Activated T-cell treated with anti-CD3 and anti-CD28 coated beads, Interleukin-2, amount 50 U/mL, for 4 hours (primary cell): ENCODE measurements around the gene ARSB. TPM values are rescaled to one million over a fixed set of nuclear protein-coding genes. Genes with fewer than 3 reads are reported as not detected.
A peak's percentile ranks its signal among the peaks of the same experiment; 100 is the strongest.

Experiments used
- ATAC-seq, 2 donors: fragments of 200-7000 bp; cut with Tn5 transposase; one replicate each; pipeline ENCODE4 v1.10.0; 2021
- DNase-seq: peaks from one replicate; pipeline ENCODE4 v3.0.0-alpha.2; 2020
- H3K27me3 Mint-ChIP-seq: one replicate; pipeline ENCODE4 v1.8.0; 2021; ENCODE audit warnings: low read depth, mixed read lengths
- H3K36me3 Mint-ChIP-seq: one replicate; pipeline ENCODE4 v1.8.0; 2022; ENCODE audit warnings: mixed read lengths; ENCODE audit not compliant: insufficient read depth
- H3K4me1 Mint-ChIP-seq: one replicate; pipeline ENCODE4 v1.8.0; 2021; ENCODE audit warnings: low read depth, mixed read lengths
- H3K4me3 Mint-ChIP-seq: one replicate; pipeline ENCODE4 v1.8.0; 2021; ENCODE audit warnings: mild to moderate bottlenecking, moderate library complexity, mixed read lengths
- H3K9me3 Mint-ChIP-seq: one replicate; pipeline ENCODE4 v1.8.0; 2021; ENCODE audit warnings: mixed read lengths
- total RNA-seq, 3 donors: library from RNA; stranded (reverse); gene quantifications; one replicate each; pipeline ENCODE4 v1.2.1, GENCODE V29; 2021

ARSB gene
- total RNA-seq, 3 donors from 2014 or later: 9.4 to 12.7 (median 11.0) TPM

DNA sequence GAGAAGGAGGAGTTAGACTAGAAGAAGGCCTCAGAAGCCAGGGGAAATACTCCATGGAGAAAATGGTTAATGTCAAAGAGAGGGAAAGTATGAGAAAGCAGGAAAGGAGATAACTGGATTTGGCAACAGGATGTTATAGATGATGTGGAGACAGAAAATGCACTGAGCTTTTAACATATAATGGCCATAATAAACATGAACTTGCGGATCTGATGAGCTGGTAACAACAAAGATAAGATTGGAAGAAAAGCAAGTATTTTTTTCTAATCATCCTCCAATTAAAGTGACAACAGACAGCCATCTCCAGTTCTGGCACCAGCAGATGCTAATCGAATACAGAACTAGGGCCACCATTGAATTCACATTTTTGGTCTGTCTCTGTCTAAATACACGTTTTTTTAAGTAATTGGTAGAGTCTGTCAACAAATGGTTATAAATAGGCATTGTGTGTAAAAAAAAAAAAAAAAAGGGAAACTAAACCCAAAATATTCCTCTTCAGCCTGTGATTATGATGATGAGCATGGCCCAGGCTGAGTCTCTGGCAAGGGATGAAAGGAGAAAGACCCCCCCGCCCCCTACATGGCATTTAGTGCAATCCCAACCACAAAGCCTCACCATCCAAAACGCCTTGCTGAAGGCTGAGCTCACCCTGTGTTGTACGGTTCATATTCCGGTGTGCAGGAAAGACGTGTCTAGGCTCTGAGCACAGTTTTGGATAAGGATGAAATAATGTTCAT, 187.0 kb downstream of the ARSB start:
- no peaks in the 10 kb centered on the region for H3K27me3 Mint-ChIP-seq
- DNase-seq (no peak), ATAC-seq (no peak)
- H3K4me3 Mint-ChIP-seq: no peak overlapping the region
- peaks cover 5% of the 10 kb centered on the region for H3K9me3 Mint-ChIP-seq
- H3K36me3 Mint-ChIP-seq: peaks cover 26% of the 10 kb centered on the region
- H3K4me1 Mint-ChIP-seq: peaks cover 2% of the 10 kb centered on the region

DNA sequence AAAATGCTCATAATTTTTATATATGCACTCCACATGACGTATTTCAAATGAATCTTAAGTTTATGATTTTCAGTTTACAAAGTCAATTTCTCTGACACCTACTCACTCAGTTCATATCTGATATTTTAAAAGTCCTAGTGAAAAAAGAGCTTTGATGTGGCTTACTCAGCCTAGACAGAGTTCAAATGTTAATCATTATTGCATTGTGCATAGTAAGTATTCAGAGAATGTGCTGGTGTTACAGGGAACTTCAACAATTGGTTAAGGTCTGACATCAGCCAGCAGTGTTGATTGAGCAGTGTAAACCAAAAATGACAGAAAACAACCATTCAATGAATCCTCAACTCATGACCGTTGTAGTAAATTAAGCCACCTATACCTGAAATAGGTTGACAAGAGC, 189.4 kb downstream of the ARSB start:
- peaks cover 2% of the 10 kb centered on the region for H3K4me1 Mint-ChIP-seq
- DNase-seq (no peak), ATAC-seq (peak; percentile 43 to 54)
- no peaks in the 10 kb centered on the region for H3K27me3 Mint-ChIP-seq
- peaks cover 16% of the 10 kb centered on the region for H3K36me3 Mint-ChIP-seq
- H3K9me3 Mint-ChIP-seq: no peaks in the 10 kb centered on the region
- no peak overlapping the region for H3K4me3 Mint-ChIP-seq

GRCh38 chr5:78794693-78795215, 190.4 kb downstream of the ARSB start:
- Mint-ChIP-seq H3K4me3 (no peak overlapping the region), H3K27me3 (no peaks in the 10 kb centered on the region), H3K36me3 (peaks cover 14% of the 10 kb centered on the region), H3K4me1 (peaks cover 2% of the 10 kb centered on the region), H3K9me3 (no peaks in the 10 kb centered on the region)
- ATAC-seq (no peak), DNase-seq (no peak)

GRCh38 chr5:78793907-78794662, 191.0 kb downstream of the ARSB start:
- Mint-ChIP-seq H3K36me3 (peaks cover 11% of the 10 kb centered on the region), H3K9me3 (no peaks in the 10 kb centered on the region), H3K4me3 (no peak overlapping the region), H3K4me1 (peaks cover 2% of the 10 kb centered on the region), H3K27me3 (no peaks in the 10 kb centered on the region)
- DNase-seq (no peak), ATAC-seq (no peak)

DNA sequence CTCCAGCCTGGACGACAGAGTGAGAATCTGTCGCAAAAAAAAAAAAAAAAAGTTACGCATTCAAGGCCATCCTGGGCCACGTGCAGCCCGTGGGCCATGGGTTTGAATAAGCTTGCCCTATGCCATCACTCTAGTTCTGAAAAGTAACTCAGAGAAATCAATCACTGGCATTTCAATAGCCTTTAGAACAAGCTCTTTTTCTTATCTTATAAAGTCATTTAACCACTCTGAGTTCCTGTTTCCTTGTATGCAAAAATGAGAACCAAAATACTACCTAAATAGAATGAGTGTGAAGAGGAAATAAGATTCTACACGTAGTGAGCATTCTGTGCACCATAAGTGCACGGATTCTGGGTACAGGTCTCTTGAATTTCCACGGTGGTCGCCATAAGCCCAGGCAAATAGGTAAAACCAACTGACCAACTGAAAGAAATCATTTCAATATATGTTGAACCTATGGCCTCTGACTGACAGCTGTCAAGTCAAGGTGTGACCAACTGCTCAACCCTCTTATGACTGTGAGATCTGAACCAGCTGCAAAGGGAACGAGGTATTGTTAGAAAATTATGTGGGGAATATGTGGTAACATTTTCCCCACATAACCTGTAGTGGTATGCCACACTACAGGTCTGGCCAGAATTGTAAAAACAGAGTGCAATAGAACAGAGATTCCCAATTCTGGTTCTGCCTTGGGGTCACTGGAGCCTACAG, 192.6 kb downstream of the ARSB start:
- H3K27me3 Mint-ChIP-seq: no peaks in the 10 kb centered on the region
- peaks cover 2% of the 10 kb centered on the region for H3K4me1 Mint-ChIP-seq
- H3K36me3 Mint-ChIP-seq: peaks cover 8% of the 10 kb centered on the region
- DNase-seq: no peak
- no peak for ATAC-seq
- H3K9me3 Mint-ChIP-seq: no peaks in the 10 kb centered on the region
- H3K4me3 Mint-ChIP-seq: no peak overlapping the region

DNA sequence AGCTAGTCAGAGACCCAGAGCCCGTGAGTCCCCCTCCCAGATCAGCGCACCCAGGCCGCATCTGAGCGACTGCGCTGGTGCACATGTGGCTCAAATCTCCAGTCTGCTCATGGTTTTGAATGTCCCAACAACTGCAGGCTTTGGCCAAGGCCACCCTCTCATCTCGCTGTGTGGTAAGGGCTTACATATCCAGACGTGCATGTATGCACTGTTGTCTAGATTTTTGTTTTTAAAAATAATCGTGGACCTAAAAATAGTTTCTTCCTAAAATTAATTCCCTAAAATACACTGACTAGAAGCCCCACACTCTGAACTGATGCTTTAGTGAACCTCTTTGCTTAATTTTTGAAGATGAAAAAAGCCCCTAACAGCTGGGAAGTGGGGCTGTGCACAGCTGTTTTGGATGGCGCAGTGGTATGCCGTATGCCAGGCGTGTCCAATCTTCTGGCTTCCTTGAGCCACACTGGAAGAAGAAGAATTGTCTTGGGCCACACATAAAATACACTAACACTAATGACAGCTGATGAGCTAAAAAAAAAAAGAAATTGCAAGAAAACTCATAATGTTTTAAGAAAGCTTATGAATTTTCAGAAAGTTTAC, 193.5 kb downstream of the ARSB start:
- Mint-ChIP-seq H3K9me3 (no peaks in the 10 kb centered on the region), H3K4me3 (no peak overlapping the region), H3K36me3 (peaks cover 7% of the 10 kb centered on the region), H3K4me1 (peaks cover 2% of the 10 kb centered on the region), H3K27me3 (no peaks in the 10 kb centered on the region)
- ATAC-seq: no peak
- no peak for DNase-seq

- peaks cover 4% of the 10 kb centered on the region for H3K9me3 Mint-ChIP-seq
- H3K4me1 Mint-ChIP-seq: peaks cover 2% of the 10 kb centered on the region
- H3K4me3 Mint-ChIP-seq: no peak overlapping the region
- no peak for DNase-seq
- no peak for ATAC-seq
- H3K36me3 Mint-ChIP-seq: peaks cover 10% of the 10 kb centered on the region
- H3K27me3 Mint-ChIP-seq: no peaks in the 10 kb centered on the region
These were observed 197.3 kb downstream of the ARSB start for GRCh38 chr5:78787783-78788182.

GRCh38 chr5:78785454-78785853, 199.7 kb downstream of the ARSB start:
- no peak overlapping the region for H3K4me3 Mint-ChIP-seq

DNA sequence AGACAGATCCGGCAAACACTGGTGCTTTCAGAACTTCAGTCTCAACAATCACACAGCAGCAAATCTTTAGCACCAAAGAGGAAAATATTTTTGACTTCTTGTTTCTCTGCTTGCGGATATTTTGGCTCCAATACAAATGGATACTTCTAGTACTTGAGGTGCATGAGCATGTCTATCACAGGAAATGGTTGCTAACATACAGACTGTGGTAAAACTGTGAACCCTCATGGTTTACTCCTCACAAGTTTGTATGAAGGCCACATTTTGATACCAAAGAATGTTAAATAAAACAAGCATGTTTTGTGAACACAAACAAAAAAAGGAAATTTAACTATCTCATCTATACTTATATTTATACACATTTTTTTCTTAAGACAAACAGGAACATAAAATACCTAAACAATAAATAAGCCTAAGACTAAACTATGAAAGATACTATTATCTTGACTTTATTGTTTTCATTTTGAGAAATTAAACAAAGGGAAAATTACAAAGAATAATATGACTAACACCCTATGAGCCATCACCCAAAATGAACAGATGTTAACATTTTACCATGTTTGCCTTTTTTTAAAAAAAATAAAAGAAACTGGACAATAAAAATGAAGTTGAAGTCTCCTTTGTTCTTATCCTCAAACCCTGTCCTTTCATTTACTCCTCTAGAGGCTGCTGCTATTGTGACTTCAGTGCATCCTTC, 201.5 kb downstream of the ARSB start:
- Mint-ChIP-seq H3K36me3 (peaks cover 23% of the 10 kb centered on the region), H3K4me1 (peaks cover 2% of the 10 kb centered on the region), H3K9me3 (peaks cover 4% of the 10 kb centered on the region), H3K4me3 (no peak overlapping the region), H3K27me3 (no peaks in the 10 kb centered on the region)
- DNase-seq (no peak), ATAC-seq (no peak)

More at GRCh38 chr5:78785454-78785853, 199.7 kb downstream of the ARSB start:
- no peaks in the 10 kb centered on the region for H3K27me3 Mint-ChIP-seq
- ATAC-seq (no peak), DNase-seq (no peak)
- peaks cover 2% of the 10 kb centered on the region for H3K4me1 Mint-ChIP-seq
- H3K36me3 Mint-ChIP-seq: peaks cover 15% of the 10 kb centered on the region
- peaks cover 4% of the 10 kb centered on the region for H3K9me3 Mint-ChIP-seq

DNA sequence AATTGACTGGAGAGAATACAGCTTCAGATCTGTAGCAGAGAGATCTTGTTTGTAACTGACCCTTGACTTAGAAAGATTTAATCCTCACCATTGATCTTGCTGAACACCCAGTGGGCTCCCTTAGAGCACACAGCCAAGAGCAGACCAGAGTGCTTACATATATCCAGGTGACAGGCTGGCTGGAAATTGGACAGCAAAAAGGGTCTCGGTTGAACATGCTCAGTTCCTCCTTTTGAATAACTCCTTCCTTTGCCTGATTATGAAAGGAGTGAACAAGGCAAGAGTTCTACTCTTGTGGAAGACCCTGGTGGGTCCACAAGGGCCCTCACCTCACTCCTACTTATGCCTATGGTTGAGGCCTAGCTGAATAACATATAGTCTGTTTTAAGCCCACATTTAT, 202.4 kb downstream of the ARSB start:
- DNase-seq (no peak), ATAC-seq (no peak)
- H3K4me3 Mint-ChIP-seq: no peak overlapping the region
- peaks cover 23% of the 10 kb centered on the region for H3K36me3 Mint-ChIP-seq
- peaks cover 4% of the 10 kb centered on the region for H3K9me3 Mint-ChIP-seq
- peaks cover 2% of the 10 kb centered on the region for H3K4me1 Mint-ChIP-seq
- H3K27me3 Mint-ChIP-seq: no peaks in the 10 kb centered on the region

DNA sequence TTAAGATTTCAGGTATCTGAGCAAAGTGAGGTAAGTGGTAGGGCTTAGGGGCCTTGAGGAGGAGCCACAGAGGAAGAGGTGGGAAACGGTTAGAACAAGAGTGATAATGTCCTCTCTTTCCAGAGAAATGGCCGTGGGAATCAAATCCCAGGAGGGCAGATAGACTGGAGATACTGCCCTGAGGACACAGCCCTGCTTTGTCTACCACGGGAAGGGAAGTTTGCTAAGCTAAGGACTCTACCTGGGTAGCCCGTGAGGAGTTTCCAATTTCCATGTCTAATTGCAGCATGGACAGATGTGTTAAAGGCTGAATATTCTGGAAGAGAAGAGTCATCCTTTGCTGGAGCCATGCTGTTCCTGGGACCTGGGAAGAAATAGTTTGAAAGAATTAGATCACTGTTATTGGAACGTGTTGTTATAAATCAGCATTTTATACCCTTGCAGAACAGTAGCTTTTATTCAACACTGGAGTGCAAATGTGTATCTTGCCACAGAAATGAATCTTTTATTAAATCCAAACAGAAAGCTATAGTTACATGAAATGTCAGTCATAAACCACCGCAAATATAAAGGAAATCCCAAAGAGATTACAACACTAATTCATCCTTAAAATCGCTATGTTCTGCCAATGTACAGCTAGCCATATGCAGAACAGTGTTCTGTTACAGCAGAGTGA, 203.4 kb downstream of the ARSB start:
- Mint-ChIP-seq H3K36me3 (peaks cover 19% of the 10 kb centered on the region), H3K4me1 (peaks cover 2% of the 10 kb centered on the region), H3K9me3 (peaks cover 4% of the 10 kb centered on the region), H3K27me3 (no peaks in the 10 kb centered on the region), H3K4me3 (no peak overlapping the region)
- DNase-seq (no peak), ATAC-seq (no peak)

- DNase-seq (no peak), ATAC-seq (no peak)
- Mint-ChIP-seq H3K4me3 (no peak overlapping the region), H3K36me3 (peaks cover 19% of the 10 kb centered on the region), H3K27me3 (no peaks in the 10 kb centered on the region), H3K9me3 (no peaks in the 10 kb centered on the region), H3K4me1 (peaks cover 2% of the 10 kb centered on the region)
These were observed 205.1 kb downstream of the ARSB start for GRCh38 chr5:78779771-78780616.
